ENCODE data around the gene HOXD11. TPM values are rescaled to one million over a fixed set of nuclear protein-coding genes. Genes with fewer than 3 reads are reported as not detected.
A peak's percentile ranks its signal among the peaks of the same experiment; 100 is the strongest.

Gene HOXD11
- total RNA-seq, 1 experiment from 2014 or later, result 107 TPM

DNA sequence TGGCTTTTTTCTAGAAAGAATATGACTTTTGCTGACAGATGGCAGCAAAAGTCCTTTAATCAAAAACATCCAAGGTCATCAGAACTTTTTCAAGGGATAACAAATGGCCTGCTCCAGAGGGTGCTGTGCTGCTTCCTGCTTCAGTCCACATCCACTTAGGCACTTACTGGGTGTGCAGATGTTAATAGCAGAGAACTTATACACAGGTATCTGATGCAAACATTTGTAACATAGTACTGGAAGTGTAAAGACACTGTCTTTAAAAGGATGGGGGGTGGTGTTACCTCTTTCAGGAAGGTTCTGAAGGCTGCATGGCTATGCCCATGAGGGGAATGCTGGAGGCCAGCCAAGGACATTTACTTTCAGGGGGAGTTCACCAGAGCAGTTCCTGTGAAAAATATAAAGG is 28.0 kb downstream of the HOXD11 start:
- Histone ChIP-seq H3K4me3 (ENCODE audit: low read depth, low read length, poor library complexity, severe bottlenecking) (peak overlapping the region; percentile 85), H3K4me1 (ENCODE audit: insufficient read depth, low read length, poor library complexity, severe bottlenecking) (peaks cover 31% of the 10 kb centered on the region), H3K27me3 (replicated peaks; ENCODE audit: insufficient read depth, low read depth, low read length, poor library complexity) (no peaks in the 10 kb centered on the region), H3K36me3 (ENCODE audit: insufficient read depth, low read length, poor library complexity, severe bottlenecking) (peaks cover 4% of the 10 kb centered on the region), H3K9me3 (ENCODE audit: low read depth, low read length, poor library complexity, severe bottlenecking) (no peaks in the 10 kb centered on the region), H3K27ac (ENCODE audit: low read depth, low read length, poor library complexity, severe bottlenecking) (peak overlapping the region; percentile 98)
- ChIA-PET CTCF (no interaction called here), POLR2A (ENCODE audit: low non-redundant PET) (no interaction called here)
- no TSS peak for BruUV-seq (replicated peaks)
- peak; percentile 68 for DNase-seq (ENCODE audit: low spot score)
- intact Hi-C loops (cut with micrococcal nuclease; ENCODE audit: unreplicated experiment), result loop anchor here (5.0 kb wide), 1 partner anchor 682 kb away; no protein-coding TSS in a partner anchor
- TF ChIP-seq, protein P1, sequence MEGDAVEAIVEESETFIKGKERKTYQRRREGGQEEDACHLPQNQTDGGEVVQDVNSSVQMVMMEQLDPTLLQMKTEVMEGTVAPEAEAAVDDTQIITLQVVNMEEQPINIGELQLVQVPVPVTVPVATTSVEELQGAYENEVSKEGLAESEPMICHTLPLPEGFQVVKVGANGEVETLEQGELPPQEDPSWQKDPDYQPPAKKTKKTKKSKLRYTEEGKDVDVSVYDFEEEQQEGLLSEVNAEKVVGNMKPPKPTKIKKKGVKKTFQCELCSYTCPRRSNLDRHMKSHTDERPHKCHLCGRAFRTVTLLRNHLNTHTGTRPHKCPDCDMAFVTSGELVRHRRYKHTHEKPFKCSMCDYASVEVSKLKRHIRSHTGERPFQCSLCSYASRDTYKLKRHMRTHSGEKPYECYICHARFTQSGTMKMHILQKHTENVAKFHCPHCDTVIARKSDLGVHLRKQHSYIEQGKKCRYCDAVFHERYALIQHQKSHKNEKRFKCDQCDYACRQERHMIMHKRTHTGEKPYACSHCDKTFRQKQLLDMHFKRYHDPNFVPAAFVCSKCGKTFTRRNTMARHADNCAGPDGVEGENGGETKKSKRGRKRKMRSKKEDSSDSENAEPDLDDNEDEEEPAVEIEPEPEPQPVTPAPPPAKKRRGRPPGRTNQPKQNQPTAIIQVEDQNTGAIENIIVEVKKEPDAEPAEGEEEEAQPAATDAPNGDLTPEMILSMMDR (conservative IDR thresholded peaks at IDR 0.05; ENCODE audit: low read depth, low read length), result no peak
- no peak for TF ChIP-seq EZH2 (IDR thresholded peaks at IDR 0.05; ENCODE audit: borderline replicate concordance, low read depth, low read length, poor library complexity, severe bottlenecking)

DNA sequence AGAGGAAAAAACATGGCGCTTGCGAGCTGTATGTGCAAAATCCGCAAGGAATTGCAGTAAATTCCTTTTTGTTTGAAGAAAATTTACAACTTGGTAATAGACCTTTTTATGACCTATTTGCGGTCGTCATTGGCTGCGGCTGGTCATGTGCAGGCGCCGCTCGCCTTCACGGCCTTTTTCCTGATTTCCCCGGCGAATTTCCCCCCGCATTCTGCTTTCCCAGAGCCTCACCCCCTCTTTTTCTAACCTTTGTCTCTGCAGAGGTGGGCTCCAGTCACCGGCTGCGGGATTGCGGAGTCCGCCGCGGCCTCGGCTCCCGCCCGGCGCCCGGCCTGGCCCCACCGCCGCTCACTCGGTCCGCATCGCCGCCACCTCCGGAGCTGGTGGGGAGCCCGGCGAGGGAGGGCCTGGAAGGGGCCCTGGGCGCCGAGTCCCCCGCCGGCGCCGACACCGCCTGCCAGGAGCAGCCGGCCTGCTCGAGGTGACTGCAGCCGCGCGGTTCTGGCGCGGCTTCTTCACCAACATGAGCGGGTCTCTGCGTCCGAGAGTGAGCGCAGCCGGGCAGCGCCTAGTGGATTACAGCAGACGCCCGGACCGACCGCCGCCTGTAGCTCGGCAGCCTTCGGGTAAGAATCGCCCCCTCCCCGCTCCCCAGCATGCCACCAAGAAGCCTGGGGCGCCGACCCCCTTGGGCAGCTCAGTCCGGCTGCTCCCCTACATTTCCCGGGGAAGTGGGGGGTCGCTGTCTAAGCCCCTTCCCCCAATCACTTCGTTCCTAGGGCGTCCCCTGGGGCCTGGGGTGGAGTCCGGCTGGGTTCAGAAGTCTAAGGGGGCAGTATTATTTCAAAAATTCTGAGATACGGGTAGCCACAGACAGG is 29.5 kb downstream of the HOXD11 start:
- no peak for TF ChIP-seq EZH2 (IDR thresholded peaks at IDR 0.05; ENCODE audit: borderline replicate concordance, low read depth, low read length, poor library complexity, severe bottlenecking)
- TF ChIP-seq, protein P1 (conservative IDR thresholded peaks at IDR 0.05; ENCODE audit: low read depth, low read length), result no peak
- CTCF ChIA-PET, result interaction anchor here (0.9 kb wide), 2 partner anchors 10 to 318 kb away, joined by 3 read pairs; no protein-coding TSS in a partner anchor
- Histone ChIP-seq H3K9me3 (ENCODE audit: low read depth, low read length, poor library complexity, severe bottlenecking) (no peaks in the 10 kb centered on the region), H3K27me3 (replicated peaks; ENCODE audit: insufficient read depth, low read depth, low read length, poor library complexity) (no peaks in the 10 kb centered on the region), H3K4me1 (ENCODE audit: insufficient read depth, low read length, poor library complexity, severe bottlenecking) (peaks cover 44% of the 10 kb centered on the region), H3K27ac (ENCODE audit: low read depth, low read length, poor library complexity, severe bottlenecking) (peak overlapping the region; percentile 98), H3K36me3 (ENCODE audit: insufficient read depth, low read length, poor library complexity, severe bottlenecking) (peaks cover 3% of the 10 kb centered on the region), H3K4me3 (ENCODE audit: low read depth, low read length, poor library complexity, severe bottlenecking) (peak overlapping the region; percentile 85)
- peak; percentile 76 for DNase-seq (ENCODE audit: low spot score)
- POLR2A ChIA-PET (ENCODE audit: low non-redundant PET), result no interaction called here
- no TSS peak for BruUV-seq (replicated peaks)
- intact Hi-C loops (cut with micrococcal nuclease; ENCODE audit: unreplicated experiment), result loop anchor here (5.0 kb wide), 1 partner anchor 681 kb away; no protein-coding TSS in a partner anchor

GRCh38 chr2:176137252-176137580 is 30.1 kb downstream of the HOXD11 start:
- no peak for TF ChIP-seq EZH2 (IDR thresholded peaks at IDR 0.05; ENCODE audit: borderline replicate concordance, low read depth, low read length, poor library complexity, severe bottlenecking)
- TF ChIP-seq, protein P1 (conservative IDR thresholded peaks at IDR 0.05; ENCODE audit: low read depth, low read length), result no peak
- ChIA-PET CTCF (no interaction called here), POLR2A (ENCODE audit: low non-redundant PET) (no interaction called here)
- no peaks in the 10 kb centered on the region for H3K27me3 ChIP-seq (replicated peaks; ENCODE audit: insufficient read depth, low read depth, low read length, poor library complexity)
- BruUV-seq (replicated peaks), result no TSS peak
- H3K36me3 ChIP-seq (ENCODE audit: insufficient read depth, low read length, poor library complexity, severe bottlenecking), result peaks cover 5% of the 10 kb centered on the region
- no peak for DNase-seq (ENCODE audit: low spot score)
- H3K4me1 ChIP-seq (ENCODE audit: insufficient read depth, low read length, poor library complexity, severe bottlenecking), result peaks cover 48% of the 10 kb centered on the region
- H3K4me3 ChIP-seq (ENCODE audit: low read depth, low read length, poor library complexity, severe bottlenecking), result peak overlapping the region; percentile 85
- H3K27ac ChIP-seq (ENCODE audit: low read depth, low read length, poor library complexity, severe bottlenecking), result peak overlapping the region; percentile 98
- no peaks in the 10 kb centered on the region for H3K9me3 ChIP-seq (ENCODE audit: low read depth, low read length, poor library complexity, severe bottlenecking)
- intact Hi-C loops (cut with micrococcal nuclease; ENCODE audit: unreplicated experiment), result loop anchor here (5.0 kb wide), 1 partner anchor 680 kb away; no protein-coding TSS in a partner anchor
